Left lung (tissue), 10 donors: Measurements from ENCODE around the gene MBD3. TPM values are rescaled to one million over a fixed set of nuclear protein-coding genes. Genes with fewer than 3 reads are reported as not detected.

ENCODE experiments used
- ATAC-seq: fragments of 200-7000 bp; cut with Tn5 transposase; one replicate; pipeline ENCODE4 v1.9.1; 2020; ENCODE audit warnings: moderate library complexity
- DNase-seq, 4 donors: peaks; one replicate each; pipeline ENCODE4 v3.0.0-alpha.2; 2013 to 2020
- H3K27ac ChIP-seq, 2 donors: fragments of 200-600 bp; sonication (generic) in 1 of 2; one replicate each; pipeline versions ENCODE4 v1.5.0 to v1.8.0; 2020 to 2021
- H3K27me3 ChIP-seq, 2 donors: fragments of 200-600 bp; sonication (generic) in 1 of 2; one replicate each; pipeline versions ENCODE4 v1.5.0 to v1.8.0; 2020 to 2021
- H3K36me3 ChIP-seq, 2 donors: fragments of 200-600 bp; sonication (generic) in 1 of 2; one replicate each; pipeline versions ENCODE4 v1.5.0 to v1.8.0; 2020 to 2021
- H3K4me1 ChIP-seq, 2 donors: fragments of 200-600 bp; one replicate each; pipeline ENCODE4 v1.8.0; 2021
- H3K4me3 ChIP-seq, 2 donors: fragments of 200-600 bp; sonication (generic) in 1 of 2; one replicate each; pipeline versions ENCODE4 v1.5.0 to v1.8.0; 2020 to 2021; ENCODE audit warnings: mild to moderate bottlenecking in 1 of 2
- H3K9me3 ChIP-seq, 2 donors: fragments of 200-600 bp; sonication (generic) in 1 of 2; one replicate each; pipeline versions ENCODE4 v1.5.0 to v1.8.0; 2020 to 2021
- CTCF ChIP-seq, 2 donors: fragments of 200-600 bp; sonication (generic) in 1 of 2; IDR thresholded peaks; one replicate each; pipeline versions ENCODE4 v1.5.0 to v1.8.0; 2021; ENCODE audit warnings: antibody characterized with exemption in 2 of 2
- intact Hi-C, 2 donors: fragments of 100-400 bp; cut with DNase I; formaldehyde crosslinking; loops; one replicate each; pipeline versions ENCODE4 v1.11.2 to v1.14.2; 2022
- polyA plus RNA-seq, 6 donors: library from polyadenylated mRNA; unstranded; fragments of 120-200 nt; gene quantifications; one replicate each; pipeline ENCODE4 v1.2.1, GENCODE V29; 2013; ENCODE audit not compliant: insufficient read length in 6 of 6
- total RNA-seq, 2 donors: library from RNA; stranded (reverse); fragmentation: NEBNext Ultra II Directional; extraction: Animal tissue kit (Norgen Biotek cat#: 25700); gene quantifications; one replicate each; pipeline ENCODE4 v1.2.1, GENCODE V29; 2021
- donor health status: DM: no; HTN: yes; CAD: no.
- donor health status: DM: no; HTN: no; CAD: no.

Gene MBD3
- total and polyA plus RNA-seq, 8 donors, result 40.4 to 91.9 (median 59.0) TPM

- DNase-seq (no peak), ATAC-seq (no peak)
- intact Hi-C loops, result no loop called here
- H3K27ac ChIP-seq, result no peak overlapping the region
- H3K27me3 ChIP-seq, result peaks cover 0 to 26% of the 10 kb centered on the region in 2 donors
- H3K4me3 ChIP-seq, result no peak overlapping the region
- H3K36me3 ChIP-seq, result peaks cover 0 to 1% of the 10 kb centered on the region in 2 donors
- H3K4me1 ChIP-seq, result peaks cover 4 to 16% of the 10 kb centered on the region in 2 donors
- TF ChIP-seq CTCF (IDR thresholded peaks at IDR 0.05), result no peak
- H3K9me3 ChIP-seq, result no peaks in the 10 kb centered on the region
These were observed 21.3 kb downstream of the MBD3 start for GRCh38 chr19:1571358-1571757.

GRCh38 chr19:1570836-1571235 is 21.8 kb downstream of the MBD3 start:
- Histone ChIP-seq H3K9me3 (no peaks in the 10 kb centered on the region), H3K27me3 (peaks cover 0 to 31% of the 10 kb centered on the region in 2 donors), H3K27ac (no peak overlapping the region), H3K4me3 (no peak overlapping the region), H3K36me3 (no peaks in the 10 kb centered on the region), H3K4me1 (peaks cover 7 to 21% of the 10 kb centered on the region in 2 donors)
- ATAC-seq, result no peak
- TF ChIP-seq CTCF (IDR thresholded peaks at IDR 0.05), result no peak
- DNase-seq, result no peak
- intact Hi-C loops, result no loop called here

GRCh38 chr19:1569997-1570396 is 22.7 kb downstream of the MBD3 start:
- intact Hi-C loops, result no loop called here
- DNase-seq (no peak), ATAC-seq (no peak)
- Histone ChIP-seq H3K4me1 (peaks cover 7 to 23% of the 10 kb centered on the region in 2 donors), H3K9me3 (no peaks in the 10 kb centered on the region), H3K36me3 (no peaks in the 10 kb centered on the region), H3K4me3 (no peak overlapping the region), H3K27me3 (peaks cover 0 to 33% of the 10 kb centered on the region in 2 donors), H3K27ac (no peak overlapping the region)
- TF ChIP-seq CTCF (IDR thresholded peaks at IDR 0.05), result no peak

GRCh38 chr19:1568320-1569019 is 24.2 kb downstream of the MBD3 start, which contains the start of gene MEX3D:
Gene MEX3D (minus strand): TSS chr19:1568325. CDS start chr19:1568058, 267 bp downstream.
- Histone ChIP-seq H3K4me3 (peak within 1 kb of the TSS; percentile 58 to 64), H3K36me3 (no peaks in the 10 kb centered on the region), H3K27me3 (peaks cover 0 to 33% of the 10 kb centered on the region in 2 donors), H3K9me3 (no peaks in the 10 kb centered on the region), H3K4me1 (peaks cover 7 to 23% of the 10 kb centered on the region in 2 donors), H3K27ac (peak within 1 kb of the TSS; percentile 74 to 87)
- ATAC-seq (peak; percentile 73), DNase-seq (peak; percentile 59 to 92 (median 74))
- TF ChIP-seq CTCF (IDR thresholded peaks at IDR 0.05), result no peak
- intact Hi-C loops, result no loop called here

GRCh38 chr19:1567848-1568227 is 24.8 kb downstream of the MBD3 start:
- Histone ChIP-seq H3K4me3 (no peak overlapping the region), H3K9me3 (no peaks in the 10 kb centered on the region), H3K27me3 (peaks cover 0 to 33% of the 10 kb centered on the region in 2 donors), H3K27ac (no peak overlapping the region), H3K4me1 (peaks cover 7 to 23% of the 10 kb centered on the region in 2 donors), H3K36me3 (no peaks in the 10 kb centered on the region)
- intact Hi-C loops, result no loop called here
- DNase-seq, result no peak
- no peak for TF ChIP-seq CTCF (IDR thresholded peaks at IDR 0.05)
- no peak for ATAC-seq
